Endothelial cell (in vitro differentiated cells): ENCODE results near the gene TCTA. TPM values are rescaled to one million over a fixed set of nuclear protein-coding genes. Genes with fewer than 3 reads are reported as not detected.

Experiments used
- DNase-seq: peaks from one replicate; pipeline ENCODE4 v3.0.0; 2021; ENCODE audit warnings: low spot score
- H3K27ac Mint-ChIP-seq: one replicate; pipeline ENCODE4 v1.8.0; 2021; ENCODE audit warnings: mixed read lengths, inconsistent platforms; ENCODE audit not compliant: unreplicated experiment
- H3K27me3 Mint-ChIP-seq: one replicate; pipeline ENCODE4 v1.8.0; 2021; ENCODE audit warnings: mild to moderate bottlenecking, moderate library complexity, mixed read lengths, inconsistent platforms; ENCODE audit not compliant: unreplicated experiment
- H3K36me3 Mint-ChIP-seq: one replicate; pipeline ENCODE4 v1.8.0; 2021; ENCODE audit warnings: mild to moderate bottlenecking, low read depth, mixed read lengths, inconsistent platforms; ENCODE audit not compliant: unreplicated experiment
- H3K4me1 Mint-ChIP-seq: one replicate; pipeline ENCODE4 v1.8.0; 2021; ENCODE audit warnings: mild to moderate bottlenecking, mixed read lengths, inconsistent platforms; ENCODE audit not compliant: unreplicated experiment
- H3K4me3 Mint-ChIP-seq: one replicate; pipeline ENCODE4 v1.8.0; 2021; ENCODE audit warnings: mild to moderate bottlenecking, mixed read lengths, inconsistent platforms; ENCODE audit not compliant: unreplicated experiment
- H3K9me3 Mint-ChIP-seq: one replicate; pipeline ENCODE4 v1.8.0; 2021; ENCODE audit warnings: mixed read lengths, inconsistent platforms; ENCODE audit not compliant: unreplicated experiment
- total RNA-seq: library from RNA; stranded (reverse); fragmentation: NEBNext Ultra II Directional; extraction: Animal tissue kit (Norgen Biotek cat#: 25700); gene quantifications from one replicate; pipeline ENCODE4 v1.2.1, GENCODE V29; 2021; ENCODE audit not compliant: unreplicated experiment
- TF ChIP-seq, protein P1 (sequence below): fragments of 200-600 bp; sonication (generic); IDR thresholded peaks from one replicate; pipeline ENCODE4 v1.5.0; 2021; ENCODE audit warnings: antibody characterized with exemption; ENCODE audit not compliant: unreplicated experiment

The TCTA gene
- total RNA-seq, 1 donor from 2014 or later, result 17.3 TPM

DNA sequence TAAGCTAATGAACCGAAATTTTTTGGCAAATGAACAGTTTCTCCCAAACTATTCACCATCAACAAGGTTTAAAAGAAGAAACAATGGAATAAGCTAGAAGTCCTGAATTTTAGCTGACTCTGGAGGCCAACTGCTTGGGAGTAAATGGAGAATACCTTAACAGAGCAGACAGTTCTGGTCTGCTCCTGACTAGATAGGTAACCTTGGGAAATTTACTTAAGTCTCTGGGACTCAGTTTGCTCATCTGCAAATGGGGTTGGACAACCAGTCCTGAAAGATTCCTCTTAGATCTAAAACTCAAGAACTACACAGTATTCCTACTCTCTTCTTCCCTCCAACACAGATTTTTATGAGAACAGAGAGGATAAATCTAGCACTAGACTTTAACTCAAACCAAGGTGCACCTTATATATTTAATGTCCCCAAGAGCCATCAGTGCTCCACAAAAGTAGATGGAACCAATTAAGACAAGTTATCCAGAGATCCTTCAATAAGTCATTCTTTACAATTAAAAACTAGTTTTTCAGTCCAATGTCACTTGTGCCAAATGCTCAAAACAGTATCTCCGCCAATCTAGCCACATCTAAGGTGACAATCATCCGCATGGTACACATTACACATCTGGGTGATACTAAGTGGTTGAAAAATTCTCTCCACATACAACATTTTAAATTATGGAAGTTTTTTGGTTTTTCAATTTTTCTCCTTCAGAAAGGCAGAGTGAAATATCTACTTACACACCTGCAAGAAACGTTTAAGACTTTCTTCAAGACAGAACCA lies 2.0 kb upstream of the TCTA start:
- Mint-ChIP-seq H3K9me3 (no peaks in the 10 kb centered on the region), H3K27me3 (peaks cover 20% of the 10 kb centered on the region), H3K4me1 (peaks cover 42% of the 10 kb centered on the region), H3K4me3 (peak overlapping the region; percentile 99), H3K36me3 (peaks cover 22% of the 10 kb centered on the region), H3K27ac (peak overlapping the region; percentile 98)
- TF ChIP-seq, protein P1, sequence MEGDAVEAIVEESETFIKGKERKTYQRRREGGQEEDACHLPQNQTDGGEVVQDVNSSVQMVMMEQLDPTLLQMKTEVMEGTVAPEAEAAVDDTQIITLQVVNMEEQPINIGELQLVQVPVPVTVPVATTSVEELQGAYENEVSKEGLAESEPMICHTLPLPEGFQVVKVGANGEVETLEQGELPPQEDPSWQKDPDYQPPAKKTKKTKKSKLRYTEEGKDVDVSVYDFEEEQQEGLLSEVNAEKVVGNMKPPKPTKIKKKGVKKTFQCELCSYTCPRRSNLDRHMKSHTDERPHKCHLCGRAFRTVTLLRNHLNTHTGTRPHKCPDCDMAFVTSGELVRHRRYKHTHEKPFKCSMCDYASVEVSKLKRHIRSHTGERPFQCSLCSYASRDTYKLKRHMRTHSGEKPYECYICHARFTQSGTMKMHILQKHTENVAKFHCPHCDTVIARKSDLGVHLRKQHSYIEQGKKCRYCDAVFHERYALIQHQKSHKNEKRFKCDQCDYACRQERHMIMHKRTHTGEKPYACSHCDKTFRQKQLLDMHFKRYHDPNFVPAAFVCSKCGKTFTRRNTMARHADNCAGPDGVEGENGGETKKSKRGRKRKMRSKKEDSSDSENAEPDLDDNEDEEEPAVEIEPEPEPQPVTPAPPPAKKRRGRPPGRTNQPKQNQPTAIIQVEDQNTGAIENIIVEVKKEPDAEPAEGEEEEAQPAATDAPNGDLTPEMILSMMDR, result no peak
- DNase-seq, result no peak

DNA sequence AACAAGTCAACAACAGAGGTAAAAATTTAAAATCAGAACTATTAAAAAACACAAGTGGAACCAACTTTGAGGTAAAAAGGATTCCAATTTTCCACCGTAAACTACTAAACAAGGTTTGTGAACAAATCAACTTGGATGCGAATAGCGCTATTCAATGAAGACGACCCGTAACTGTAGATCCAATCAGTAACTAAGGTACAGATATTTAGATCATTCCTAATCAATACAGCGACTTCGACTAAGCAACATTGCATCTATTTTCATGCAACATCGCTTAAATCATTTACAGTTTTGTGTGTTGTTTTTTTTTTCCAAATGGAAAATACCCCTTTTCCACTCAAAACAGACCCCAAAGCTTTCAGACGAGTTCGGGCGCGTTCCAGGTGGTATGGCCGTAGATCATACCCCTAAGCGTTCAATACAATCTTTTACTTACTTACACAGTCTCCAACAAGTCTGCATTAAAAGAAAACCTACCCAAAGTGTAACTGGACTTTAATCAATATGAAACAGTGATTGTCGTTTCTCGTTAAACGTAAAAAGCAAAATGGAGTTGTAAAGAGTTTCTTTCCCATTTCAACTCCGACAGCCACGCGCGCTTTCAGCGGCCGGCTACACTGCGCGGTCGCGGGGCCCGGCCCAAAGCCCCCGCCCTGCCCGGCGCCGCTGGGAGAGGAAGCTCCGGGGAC lies 1.2 kb upstream of the TCTA start:
- peak overlapping the region; percentile 99 for H3K4me3 Mint-ChIP-seq
- TF ChIP-seq, protein P1, result no peak
- H3K27me3 Mint-ChIP-seq, result peaks cover 23% of the 10 kb centered on the region
- H3K9me3 Mint-ChIP-seq, result no peaks in the 10 kb centered on the region
- peak overlapping the region; percentile 98 for H3K27ac Mint-ChIP-seq
- H3K4me1 Mint-ChIP-seq, result peaks cover 44% of the 10 kb centered on the region
- DNase-seq, result no peak
- H3K36me3 Mint-ChIP-seq, result peaks cover 22% of the 10 kb centered on the region

- Mint-ChIP-seq H3K9me3 (no peaks in the 10 kb centered on the region), H3K4me3 (peak overlapping the region; percentile 99), H3K36me3 (peaks cover 28% of the 10 kb centered on the region), H3K4me1 (peaks cover 48% of the 10 kb centered on the region), H3K27ac (peak overlapping the region; percentile 84), H3K27me3 (peaks cover 24% of the 10 kb centered on the region)
- TF ChIP-seq, protein P1, result no peak
- DNase-seq, result peak; percentile 55
Measured at GRCh38 chr3:49411535-49411967, 672 bp upstream of the TCTA start.

- Mint-ChIP-seq H3K9me3 (no peaks in the 10 kb centered on the region), H3K36me3 (peaks cover 32% of the 10 kb centered on the region), H3K27me3 (peaks cover 24% of the 10 kb centered on the region), H3K4me3 (peak overlapping the region; percentile 96), H3K4me1 (peaks cover 47% of the 10 kb centered on the region), H3K27ac (peak overlapping the region; percentile 93)
- TF ChIP-seq, protein P1, result no peak
- no peak for DNase-seq
Measured at GRCh38 chr3:49412632-49413337, 562 bp downstream of the TCTA start.
